Mucosa of gallbladder (tissue), 1 donor: ENCODE results near the gene C19orf12. TPM values are rescaled to one million over a fixed set of nuclear protein-coding genes. Genes with fewer than 3 reads are reported as not detected.

Experiments
- DNase-seq: peaks from one replicate; pipeline ENCODE4 v3.0.0-alpha.2; 2020; ENCODE audit warnings: low spot score
- total RNA-seq: library from RNA; stranded (reverse); gene quantifications from one replicate; pipeline ENCODE4 v1.2.1, GENCODE V29; 2021
- donor health status: DM: no; HTN: no; CAD: no.

The C19orf12 gene
- total RNA-seq = 22.8 TPM

- DNase-seq = no peak
Observed at GRCh38 chr19:29714953-29715700, at the start of gene C19orf12. C19orf12 (minus strand) TSS chr19:29715261; CDS start chr19:29708413, 6,848 bp downstream.

GRCh38 chr19:29764361-29764760 is 49.3 kb upstream of the C19orf12 start:
- DNase-seq = no peak

GRCh38 chr19:29763196-29763595 is 48.1 kb upstream of the C19orf12 start:
- no peak for DNase-seq

- DNase-seq = no peak
Observed at GRCh38 chr19:29761575-29762232, 46.6 kb upstream of the C19orf12 start.

GRCh38 chr19:29760752-29761502 is 45.9 kb upstream of the C19orf12 start:
- no peak for DNase-seq

- DNase-seq = no peak
Observed at GRCh38 chr19:29759359-29759758, 44.3 kb upstream of the C19orf12 start.

- no peak for DNase-seq
Observed at GRCh38 chr19:29758863-29759262, 43.8 kb upstream of the C19orf12 start.

GRCh38 chr19:29757551-29757950 is 42.5 kb upstream of the C19orf12 start:
- DNase-seq = no peak

- DNase-seq = no peak
Observed at GRCh38 chr19:29753934-29754305, 38.9 kb upstream of the C19orf12 start.

- no peak for DNase-seq
Observed at GRCh38 chr19:29753190-29753933, 38.3 kb upstream of the C19orf12 start.

- DNase-seq = no peak
Observed at GRCh38 chr19:29752450-29753025, 37.5 kb upstream of the C19orf12 start.

GRCh38 chr19:29751932-29752331 is 36.9 kb upstream of the C19orf12 start:
- DNase-seq = no peak

GRCh38 chr19:29750001-29750400 is 34.9 kb upstream of the C19orf12 start:
- no peak for DNase-seq

- DNase-seq = no peak
Observed at GRCh38 chr19:29748996-29749849, 34.2 kb upstream of the C19orf12 start.

- DNase-seq = no peak
Observed at GRCh38 chr19:29745253-29745652, 30.2 kb upstream of the C19orf12 start.

- DNase-seq = no peak
Observed at GRCh38 chr19:29743681-29744080, 28.6 kb upstream of the C19orf12 start.

- DNase-seq = no peak
Observed at GRCh38 chr19:29741776-29742175, 26.7 kb upstream of the C19orf12 start.

GRCh38 chr19:29741226-29741625 is 26.2 kb upstream of the C19orf12 start:
- no peak for DNase-seq

- DNase-seq = no peak
Observed at GRCh38 chr19:29737461-29738000, 22.5 kb upstream of the C19orf12 start.

- DNase-seq = no peak
Observed at GRCh38 chr19:29735829-29736228, 20.8 kb upstream of the C19orf12 start.
